Vagina (tissue), 2 donors: Measurements from ENCODE around the gene GOLGA6A. TPM values are rescaled to one million over a fixed set of nuclear protein-coding genes. Genes with fewer than 3 reads are reported as not detected.
A peak's percentile ranks its signal among the peaks of the same experiment; 100 is the strongest.

Experiments
- DNase-seq, 2 donors: peaks; one replicate each; pipeline ENCODE4 v3.0.0-alpha.2; 2017; ENCODE audit errors: extremely low spot score in 2 of 2
- H3K27ac ChIP-seq: fragments of 200-600 bp; sonication (generic); one replicate; pipeline ENCODE4 v1.5.1; 2019
- H3K27me3 ChIP-seq: fragments of 200-600 bp; sonication (generic); one replicate; pipeline ENCODE4 v1.5.1; 2019
- H3K36me3 ChIP-seq, 2 donors: fragments of 200-600 bp; sonication (generic); one replicate each; pipeline ENCODE4 v1.5.1; 2017 to 2019
- H3K4me1 ChIP-seq: fragments of 200-600 bp; sonication (generic); one replicate; pipeline ENCODE4 v1.5.1; 2019
- H3K4me3 ChIP-seq, 2 donors: fragments of 200-600 bp; sonication (generic); 1 replicate in 1 of 2; 2 replicates in 1 of 2; pipeline ENCODE4 v1.5.1; 2016 to 2019
- H3K9me3 ChIP-seq: fragments of 200-600 bp; sonication (generic); one replicate; pipeline ENCODE4 v1.5.1; 2019
- CTCF ChIP-seq, 3 experiments: fragments of 450-650 bp in 2 of 3; fragments of 200-600 bp in 1 of 3; sonication (generic) in 1 of 3; IDR thresholded peaks; one replicate each; pipeline ENCODE4 v1.5.1; 2017 to 2019; ENCODE audit warnings: antibody characterized with exemption in 3 of 3, mild to moderate bottlenecking in 2 of 3, moderate library complexity in 2 of 3
- POLR2A ChIP-seq, 2 donors: fragments of 450-650 bp; IDR thresholded peaks; one replicate each; pipeline ENCODE4 v1.6.1; 2017; ENCODE audit warnings: antibody characterized with exemption in 2 of 2, mild to moderate bottlenecking in 2 of 2, moderate library complexity in 2 of 2
- POLR2AphosphoS5 ChIP-seq, 2 donors: sonication (generic); formaldehyde crosslinking; IDR thresholded peaks; one replicate each; pipeline ENCODE4 v1.9.0; 2017; ENCODE audit warnings: antibody characterized with exemption in 2 of 2, mild to moderate bottlenecking in 2 of 2, low read depth in 1 of 2; ENCODE audit not compliant: insufficient read depth in 1 of 2
- intact Hi-C: fragments of 100-400 bp; cut with DNase I; formaldehyde crosslinking; loops from one replicate; pipeline ENCODE4 v1.15.1; 2023
- total RNA-seq: library from RNA; depleted of rRNA; stranded (reverse); fragments of >200 nt; gene quantifications from one replicate; pipeline ENCODE4 v1.2.3, GENCODE V29; 2016

GOLGA6A gene
- total RNA-seq, 1 donor from 2014 or later = 0.25 TPM

DNA sequence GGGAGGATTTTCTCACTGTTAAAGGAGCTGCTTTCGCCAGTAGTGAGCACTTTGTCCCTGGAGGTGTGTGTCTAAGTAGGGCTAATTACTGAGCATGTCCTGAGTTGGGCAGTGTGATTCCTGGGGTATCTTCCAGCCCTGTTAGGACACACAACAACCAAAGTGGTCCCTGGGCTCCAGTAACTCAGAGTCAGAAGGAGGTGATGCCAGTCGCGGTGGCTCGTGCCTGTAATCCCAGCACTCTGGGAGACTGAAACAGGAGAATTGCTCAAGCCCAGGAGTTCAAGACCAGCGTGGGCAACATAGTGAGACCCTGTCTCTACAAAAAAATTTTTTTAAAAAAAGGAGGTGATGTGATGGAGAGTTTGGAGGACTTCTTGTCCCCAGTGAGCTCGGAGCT is 50.3 kb downstream of the GOLGA6A start:
- DNase-seq = no peak
- no peaks in the 10 kb centered on the region for H3K4me1 ChIP-seq
- TF ChIP-seq POLR2A (IDR thresholded peaks at IDR 0.05) = no peak
- no peak for TF ChIP-seq CTCF (IDR thresholded peaks at IDR 0.05)
- TF ChIP-seq POLR2AphosphoS5 (IDR thresholded peaks at IDR 0.05; ENCODE audit: insufficient read depth in 1 of 2, low read depth in 1 of 2) = no peak
- no peak overlapping the region for H3K4me3 ChIP-seq
- intact Hi-C loops = no loop called here
- peaks cover 0 to 49% of the 10 kb centered on the region in 2 donors for H3K36me3 ChIP-seq
- H3K9me3 ChIP-seq = no peaks in the 10 kb centered on the region
- H3K27ac ChIP-seq = no peak overlapping the region
- H3K27me3 ChIP-seq = no peaks in the 10 kb centered on the region

GRCh38 chr15:74028646-74029045 is 53.7 kb downstream of the GOLGA6A start:
- Histone ChIP-seq H3K27me3 (no peaks in the 10 kb centered on the region), H3K27ac (no peak overlapping the region), H3K4me3 (no peak overlapping the region), H3K4me1 (peaks cover 21% of the 10 kb centered on the region), H3K36me3 (peaks cover 0 to 53% of the 10 kb centered on the region in 2 donors), H3K9me3 (no peaks in the 10 kb centered on the region)
- no peak for TF ChIP-seq CTCF (IDR thresholded peaks at IDR 0.05)
- no peak for TF ChIP-seq POLR2AphosphoS5 (IDR thresholded peaks at IDR 0.05; ENCODE audit: insufficient read depth in 1 of 2, low read depth in 1 of 2)
- TF ChIP-seq POLR2A (IDR thresholded peaks at IDR 0.05) = no peak
- intact Hi-C loops = no loop called here
- DNase-seq = no peak

- no peak overlapping the region for H3K4me3 ChIP-seq
- H3K36me3 ChIP-seq = peaks cover 0 to 53% of the 10 kb centered on the region in 2 donors
- TF ChIP-seq POLR2A (IDR thresholded peaks at IDR 0.05) (no peak), POLR2AphosphoS5 (IDR thresholded peaks at IDR 0.05; ENCODE audit: insufficient read depth in 1 of 2, low read depth in 1 of 2) (no peak), CTCF (IDR thresholded peaks at IDR 0.05) (no peak)
- DNase-seq = no peak
- H3K4me1 ChIP-seq = peaks cover 21% of the 10 kb centered on the region
- no peaks in the 10 kb centered on the region for H3K9me3 ChIP-seq
- H3K27ac ChIP-seq = no peak overlapping the region
- intact Hi-C loops = no loop called here
- H3K27me3 ChIP-seq = no peaks in the 10 kb centered on the region
Observed at GRCh38 chr15:74027688-74028087, 54.7 kb downstream of the GOLGA6A start.

- Histone ChIP-seq H3K4me1 (peaks cover 21% of the 10 kb centered on the region), H3K27me3 (no peaks in the 10 kb centered on the region), H3K9me3 (no peaks in the 10 kb centered on the region), H3K36me3 (peaks cover 0 to 53% of the 10 kb centered on the region in 2 donors), H3K27ac (no peak overlapping the region), H3K4me3 (no peak overlapping the region)
- TF ChIP-seq POLR2AphosphoS5 (IDR thresholded peaks at IDR 0.05; ENCODE audit: insufficient read depth in 1 of 2, low read depth in 1 of 2) = no peak
- no peak for TF ChIP-seq POLR2A (IDR thresholded peaks at IDR 0.05)
- no peak for TF ChIP-seq CTCF (IDR thresholded peaks at IDR 0.05)
- intact Hi-C loops = no loop called here
- DNase-seq = peak in 1 of 2 donors; percentile 52
Observed at GRCh38 chr15:74025436-74025835, 56.9 kb downstream of the GOLGA6A start.

DNA sequence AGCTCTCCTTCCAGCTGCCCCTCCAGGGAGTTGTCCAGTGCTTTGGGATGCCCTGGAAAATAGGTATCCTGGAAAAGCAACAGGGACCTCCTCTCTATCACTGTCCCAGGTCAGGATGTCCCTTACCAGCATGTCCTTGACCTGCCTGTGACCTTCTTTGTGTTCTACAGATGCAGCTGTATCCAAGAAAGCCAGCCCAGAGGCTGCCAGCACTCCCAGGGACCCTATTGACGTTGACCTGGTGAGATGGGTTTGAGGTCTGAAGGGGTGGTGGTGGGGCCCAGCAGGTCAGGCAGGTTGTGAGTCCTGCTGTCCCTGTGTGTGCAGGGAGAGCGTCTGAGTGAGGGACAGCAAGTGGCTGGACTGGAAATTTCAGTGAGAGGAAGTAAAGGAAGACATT is 57.7 kb downstream of the GOLGA6A start:
- H3K9me3 ChIP-seq = no peaks in the 10 kb centered on the region
- H3K27ac ChIP-seq = no peak overlapping the region
- H3K4me3 ChIP-seq = no peak overlapping the region
- TF ChIP-seq POLR2A (IDR thresholded peaks at IDR 0.05) = no peak
- TF ChIP-seq CTCF (IDR thresholded peaks at IDR 0.05) = no peak
- TF ChIP-seq POLR2AphosphoS5 (IDR thresholded peaks at IDR 0.05; ENCODE audit: insufficient read depth in 1 of 2, low read depth in 1 of 2) = no peak
- H3K27me3 ChIP-seq = no peaks in the 10 kb centered on the region
- peaks cover 0 to 53% of the 10 kb centered on the region in 2 donors for H3K36me3 ChIP-seq
- intact Hi-C loops = no loop called here
- DNase-seq = peak; percentile 58 to 83
- H3K4me1 ChIP-seq = peaks cover 21% of the 10 kb centered on the region
